HG02938 (cell line): ENCODE measurements around the gene SMO.

ENCODE experiments used
- ATAC-seq: cut with Tn5 transposase; IDR thresholded peaks from one replicate; pipeline ENCODE4 v1.9.1; 2021; ENCODE audit warnings: mild to moderate bottlenecking, moderate library complexity; ENCODE audit not compliant: unreplicated experiment

SMO gene

GRCh38 chr7:129188372-129188891 is at the start of gene SMO:
Gene SMO, plus strand, starts transcription at chr7:129188633. Its CDS starts 519 bp downstream, at chr7:129189152.
- ATAC-seq, result no peak

GRCh38 chr7:129143724-129144094 is 44.7 kb upstream of the SMO start:
- ATAC-seq, result no peak

- peak; percentile 60 for ATAC-seq
Measured at GRCh38 chr7:129144095-129144833, 44.2 kb upstream of the SMO start, which contains the start of gene TSPAN33. Gene TSPAN33, plus strand, starts transcription at chr7:129144707. Its CDS starts 274 bp downstream, at chr7:129144981.

GRCh38 chr7:129144834-129145668 is 43.4 kb upstream of the SMO start:
- ATAC-seq, result peak; percentile 5

GRCh38 chr7:129146237-129146979 is 42.0 kb upstream of the SMO start:
- ATAC-seq, result peak; percentile 61

- no peak for ATAC-seq
Measured at GRCh38 chr7:129147731-129148130, 40.7 kb upstream of the SMO start.

- ATAC-seq, result no peak
Measured at GRCh38 chr7:129149511-129149910, 38.9 kb upstream of the SMO start.

- no peak for ATAC-seq
Measured at GRCh38 chr7:129150199-129150996, 38.0 kb upstream of the SMO start.

- ATAC-seq, result no peak
Measured at GRCh38 chr7:129157651-129158050, 30.8 kb upstream of the SMO start.

- ATAC-seq, result no peak
Measured at GRCh38 chr7:129159539-129159938, 28.9 kb upstream of the SMO start.

GRCh38 chr7:129160161-129160905 is 28.1 kb upstream of the SMO start:
- ATAC-seq, result no peak

GRCh38 chr7:129161524-129162225 is 26.8 kb upstream of the SMO start:
- ATAC-seq, result no peak

GRCh38 chr7:129162732-129163131 is 25.7 kb upstream of the SMO start:
- no peak for ATAC-seq

- no peak for ATAC-seq
Measured at GRCh38 chr7:129163875-129164544, 24.4 kb upstream of the SMO start.

GRCh38 chr7:129166745-129167144 is 21.7 kb upstream of the SMO start:
- peak; percentile 46 for ATAC-seq

GRCh38 chr7:129167817-129168216 is 20.6 kb upstream of the SMO start:
- ATAC-seq, result no peak

GRCh38 chr7:129168231-129169021 is 20.0 kb upstream of the SMO start:
- ATAC-seq, result no peak
